NOMO-1 (cell line): ENCODE measurements around the gene NAA40.

Source experiments
- DNase-seq, 2 experiments: peaks; one replicate each; lab custom pipeline; 2025; ENCODE audit not compliant: unreplicated experiment in 2 of 2; lab: John Stamatoyannopoulos, UW

The NAA40 gene

GRCh38 chr11:63938479-63939396, at the start of gene NAA40:
Gene NAA40, plus strand, starts transcription at chr11:63939002. Its CDS starts 95 bp downstream, at chr11:63939097.
- DNase-seq = peak; percentile 97 to 99

- DNase-seq = no peak
Measured at GRCh38 chr11:63889344-63889743, 49.5 kb upstream of the NAA40 start.

GRCh38 chr11:63890368-63890767, 48.4 kb upstream of the NAA40 start:
- DNase-seq = no peak

GRCh38 chr11:63892228-63892627, 46.6 kb upstream of the NAA40 start:
- DNase-seq = no peak

GRCh38 chr11:63893355-63893754, 45.4 kb upstream of the NAA40 start:
- no peak for DNase-seq

GRCh38 chr11:63896071-63896470, 42.7 kb upstream of the NAA40 start:
- no peak for DNase-seq

GRCh38 chr11:63897459-63898146, 41.2 kb upstream of the NAA40 start:
- DNase-seq = no peak

- DNase-seq = no peak
Measured at GRCh38 chr11:63901660-63902059, 37.1 kb upstream of the NAA40 start.

- DNase-seq = no peak
Measured at GRCh38 chr11:63903884-63904283, 34.9 kb upstream of the NAA40 start.

- no peak for DNase-seq
Measured at GRCh38 chr11:63904743-63905142, 34.1 kb upstream of the NAA40 start.

GRCh38 chr11:63905179-63905578, 33.6 kb upstream of the NAA40 start:
- DNase-seq = no peak

- no peak for DNase-seq
Measured at GRCh38 chr11:63906087-63906486, 32.7 kb upstream of the NAA40 start.

- no peak for DNase-seq
Measured at GRCh38 chr11:63906585-63906984, 32.2 kb upstream of the NAA40 start.

GRCh38 chr11:63907063-63907462, 31.7 kb upstream of the NAA40 start:
- no peak for DNase-seq

GRCh38 chr11:63907808-63908530, 30.8 kb upstream of the NAA40 start:
- DNase-seq = no peak

GRCh38 chr11:63908631-63909401, 30.0 kb upstream of the NAA40 start:
- no peak for DNase-seq

GRCh38 chr11:63909591-63910506, 29.0 kb upstream of the NAA40 start:
- DNase-seq = no peak

- no peak for DNase-seq
Measured at GRCh38 chr11:63910675-63911074, 28.1 kb upstream of the NAA40 start.

GRCh38 chr11:63911440-63911839, 27.4 kb upstream of the NAA40 start:
- DNase-seq = no peak

GRCh38 chr11:63911876-63912275, 26.9 kb upstream of the NAA40 start:
- DNase-seq = no peak
